ENCODE results near the gene ELL.

The ELL gene

DNA sequence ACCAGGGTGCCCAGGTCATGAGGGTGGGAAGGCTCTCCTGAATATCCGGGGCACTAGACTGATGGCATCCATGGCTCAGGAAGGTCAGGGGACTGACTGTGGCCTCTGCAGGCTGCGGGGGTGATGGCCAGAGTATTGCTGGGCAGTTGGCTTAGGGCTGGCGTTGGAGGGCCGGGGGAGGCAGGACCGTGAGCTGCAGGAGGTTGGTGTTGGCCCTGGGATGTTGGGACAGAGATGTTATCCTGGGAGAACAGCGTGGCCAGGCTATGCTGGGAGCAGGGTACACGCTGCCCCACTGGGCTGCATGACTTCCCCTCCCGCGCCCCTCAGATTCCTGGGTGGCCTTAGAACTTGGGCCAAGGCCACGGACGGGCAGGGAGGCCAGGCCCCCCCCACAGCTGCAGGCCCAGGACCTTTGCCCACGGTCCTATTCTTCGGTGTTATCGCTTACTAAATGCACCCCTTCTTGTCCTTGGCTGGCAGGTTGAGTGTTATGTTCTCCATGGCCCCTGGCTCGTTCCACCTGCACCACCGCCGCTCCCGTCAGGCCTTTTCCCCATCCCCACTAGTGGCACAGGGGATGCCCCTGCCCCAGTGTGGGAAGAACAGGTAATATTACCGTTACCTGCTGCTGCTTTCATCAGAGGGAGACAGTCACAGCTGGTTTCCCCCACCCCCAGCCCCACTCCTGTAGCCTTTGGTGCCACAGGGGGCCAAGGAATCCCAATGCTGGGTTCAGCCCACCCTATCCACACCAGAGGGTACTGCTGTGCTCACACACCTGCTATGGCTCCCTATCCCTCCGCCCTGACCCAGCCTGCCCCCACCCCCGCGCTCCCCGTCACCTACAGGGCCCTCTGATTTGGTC, 80.7 kb downstream of the ELL start:
- no peaks in the 10 kb centered on the region for H3K9me3 ChIP-seq (ENCODE audit: insufficient read depth, low read length)
- H3K9ac ChIP-seq (ENCODE audit: low read length): no peak overlapping the region
- H3K27me3 ChIP-seq (ENCODE audit: low read depth, low read length): no peaks in the 10 kb centered on the region
- H3K27ac ChIP-seq (ENCODE audit: low read length): no peak overlapping the region
- H3K4me2 ChIP-seq (ENCODE audit: low read length): no peak overlapping the region
- H3K36me3 ChIP-seq (replicated peaks; ENCODE audit: low read depth, low read length): peaks cover 42% of the 10 kb centered on the region
- peaks cover 4% of the 10 kb centered on the region; the same call in 1 of the 2 replicates for H3K79me2 ChIP-seq (ENCODE audit: low read length)
- peaks cover 10% of the 10 kb centered on the region for H3K4me1 ChIP-seq (ENCODE audit: low read length)
- peaks cover 25% of the 10 kb centered on the region; the same call in 1 of the 2 replicates for H4K20me1 ChIP-seq (ENCODE audit: insufficient read depth, low read length)
- H3K4me3 ChIP-seq (ENCODE audit: low read length): no peak overlapping the region
- TF ChIP-seq EZH2phosphoT487 (IDR thresholded peaks at IDR 0.05; ENCODE audit: low read depth): no peak
- TF ChIP-seq, protein P1, sequence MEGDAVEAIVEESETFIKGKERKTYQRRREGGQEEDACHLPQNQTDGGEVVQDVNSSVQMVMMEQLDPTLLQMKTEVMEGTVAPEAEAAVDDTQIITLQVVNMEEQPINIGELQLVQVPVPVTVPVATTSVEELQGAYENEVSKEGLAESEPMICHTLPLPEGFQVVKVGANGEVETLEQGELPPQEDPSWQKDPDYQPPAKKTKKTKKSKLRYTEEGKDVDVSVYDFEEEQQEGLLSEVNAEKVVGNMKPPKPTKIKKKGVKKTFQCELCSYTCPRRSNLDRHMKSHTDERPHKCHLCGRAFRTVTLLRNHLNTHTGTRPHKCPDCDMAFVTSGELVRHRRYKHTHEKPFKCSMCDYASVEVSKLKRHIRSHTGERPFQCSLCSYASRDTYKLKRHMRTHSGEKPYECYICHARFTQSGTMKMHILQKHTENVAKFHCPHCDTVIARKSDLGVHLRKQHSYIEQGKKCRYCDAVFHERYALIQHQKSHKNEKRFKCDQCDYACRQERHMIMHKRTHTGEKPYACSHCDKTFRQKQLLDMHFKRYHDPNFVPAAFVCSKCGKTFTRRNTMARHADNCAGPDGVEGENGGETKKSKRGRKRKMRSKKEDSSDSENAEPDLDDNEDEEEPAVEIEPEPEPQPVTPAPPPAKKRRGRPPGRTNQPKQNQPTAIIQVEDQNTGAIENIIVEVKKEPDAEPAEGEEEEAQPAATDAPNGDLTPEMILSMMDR (IDR thresholded peaks at IDR 0.05; ENCODE audit: low read depth, low read length): no peak
- H2AFZ ChIP-seq (ENCODE audit: low read depth, low read length): no peak overlapping the region

- H2AFZ ChIP-seq (ENCODE audit: low read depth, low read length): no peak overlapping the region
- peaks cover 10% of the 10 kb centered on the region for H3K4me1 ChIP-seq (ENCODE audit: low read length)
Measured at GRCh38 chr19:18440415-18440877, 81.4 kb downstream of the ELL start.

GRCh38 chr19:18439910-18440237, 82.0 kb downstream of the ELL start:
- no peak overlapping the region for H3K4me2 ChIP-seq (ENCODE audit: low read length)
- H3K4me1 ChIP-seq (ENCODE audit: low read length): peaks cover 10% of the 10 kb centered on the region
- H4K20me1 ChIP-seq (ENCODE audit: insufficient read depth, low read length): peaks cover 25% of the 10 kb centered on the region; the same call in 1 of the 2 replicates
- H3K27ac ChIP-seq (ENCODE audit: low read length): no peak overlapping the region
- TF ChIP-seq EZH2phosphoT487 (IDR thresholded peaks at IDR 0.05; ENCODE audit: low read depth): no peak
- H2AFZ ChIP-seq (ENCODE audit: low read depth, low read length): no peak overlapping the region
- H3K9ac ChIP-seq (ENCODE audit: low read length): no peak overlapping the region
- no peaks in the 10 kb centered on the region for H3K27me3 ChIP-seq (ENCODE audit: low read depth, low read length)
- no peak overlapping the region for H3K4me3 ChIP-seq (ENCODE audit: low read length)
- H3K36me3 ChIP-seq (replicated peaks; ENCODE audit: low read depth, low read length): peaks cover 39% of the 10 kb centered on the region
- no peaks in the 10 kb centered on the region for H3K9me3 ChIP-seq (ENCODE audit: insufficient read depth, low read length)
- peaks cover 4% of the 10 kb centered on the region; the same call in 1 of the 2 replicates for H3K79me2 ChIP-seq (ENCODE audit: low read length)

More at GRCh38 chr19:18440415-18440877, 81.4 kb downstream of the ELL start:
- H3K4me3 ChIP-seq (ENCODE audit: low read length): no peak overlapping the region
- peaks cover 4% of the 10 kb centered on the region; the same call in 1 of the 2 replicates for H3K79me2 ChIP-seq (ENCODE audit: low read length)
- no peaks in the 10 kb centered on the region for H3K27me3 ChIP-seq (ENCODE audit: low read depth, low read length)
- no peak for TF ChIP-seq EZH2phosphoT487 (IDR thresholded peaks at IDR 0.05; ENCODE audit: low read depth)
- TF ChIP-seq, protein P1 (IDR thresholded peaks at IDR 0.05; ENCODE audit: low read depth, low read length): peak; percentile 49
- H3K9ac ChIP-seq (ENCODE audit: low read length): no peak overlapping the region
- no peaks in the 10 kb centered on the region for H3K9me3 ChIP-seq (ENCODE audit: insufficient read depth, low read length)
- peaks cover 25% of the 10 kb centered on the region; the same call in 1 of the 2 replicates for H4K20me1 ChIP-seq (ENCODE audit: insufficient read depth, low read length)
- no peak overlapping the region for H3K4me2 ChIP-seq (ENCODE audit: low read length)
- no peak overlapping the region for H3K27ac ChIP-seq (ENCODE audit: low read length)
- peaks cover 42% of the 10 kb centered on the region for H3K36me3 ChIP-seq (replicated peaks; ENCODE audit: low read depth, low read length)

GRCh38 chr19:18439025-18439909, 82.6 kb downstream of the ELL start:
- Histone ChIP-seq H3K4me1 (ENCODE audit: low read length) (peaks cover 13% of the 10 kb centered on the region), H4K20me1 (ENCODE audit: insufficient read depth, low read length) (peaks cover 25% of the 10 kb centered on the region; the same call in 1 of the 2 replicates), H3K9ac (ENCODE audit: low read length) (no peak overlapping the region), H3K27me3 (ENCODE audit: low read depth, low read length) (no peaks in the 10 kb centered on the region), H3K27ac (ENCODE audit: low read length) (peak overlapping the region; percentile 48), H3K79me2 (ENCODE audit: low read length) (peaks cover 4% of the 10 kb centered on the region; the same call in 1 of the 2 replicates), H3K4me2 (ENCODE audit: low read length) (no peak overlapping the region), H3K9me3 (ENCODE audit: insufficient read depth, low read length) (no peaks in the 10 kb centered on the region), H2AFZ (ENCODE audit: low read depth, low read length) (no peak overlapping the region), H3K4me3 (ENCODE audit: low read length) (no peak overlapping the region), H3K36me3 (replicated peaks; ENCODE audit: low read depth, low read length) (peaks cover 32% of the 10 kb centered on the region)
- no peak for TF ChIP-seq EZH2phosphoT487 (IDR thresholded peaks at IDR 0.05; ENCODE audit: low read depth)
- TF ChIP-seq, protein P1 (IDR thresholded peaks at IDR 0.05; ENCODE audit: low read depth, low read length): no peak
